ENCODE data around the gene CYP3A5. TPM values are rescaled to one million over a fixed set of nuclear protein-coding genes. Genes with fewer than 3 reads are reported as not detected.

Gene CYP3A5
- total and polyA plus RNA-seq, 2 of the 13 experiments (the other 11 are each of a cell fraction or from before 2014, with no cell fraction given) = 5.7 to 9.3 TPM

- TF ChIP-seq ZNF512B (CRISPR knock-in tag; IDR thresholded peaks at IDR 0.05; ENCODE audit: borderline replicate concordance) = no peak
- TF ChIP-seq REST (IDR thresholded peaks at IDR 0.05; ENCODE audit: borderline replicate concordance in 1 of 2, low read depth in 1 of 2, low read length in 2 of 2) = no peak
- TF ChIP-seq PATZ1 (CRISPR knock-in tag; IDR thresholded peaks at IDR 0.05) = peak; percentile 60
- no peak for TF ChIP-seq NONO (IDR thresholded peaks at IDR 0.05)
- TF ChIP-seq NONO (CRISPR knock-in tag; conservative IDR thresholded peaks at IDR 0.05) = peak; percentile 65; the same call in 1 of the 2 replicates
- TF ChIP-seq RBM39 (IDR thresholded peaks at IDR 0.05; ENCODE audit: low read depth, low read length, poor library complexity, severe bottlenecking) = no peak
- peak; percentile 87 for TF ChIP-seq ZNF746 (CRISPR knock-in tag; IDR thresholded peaks at IDR 0.05)
- TF ChIP-seq ZFP36L1 (CRISPR knock-in tag; IDR thresholded peaks at IDR 0.05) = no peak
- no peak for TF ChIP-seq ARHGAP35 (CRISPR knock-in tag; IDR thresholded peaks at IDR 0.05; ENCODE audit: borderline replicate concordance)
- 0 out of 2 replicates have a peak, but pooled peaks have one; percentile 37 for TF ChIP-seq CERS6 (CRISPR knock-in tag; IDR thresholded peaks at IDR 0.05)
- TF ChIP-seq PREB (CRISPR knock-in tag; IDR thresholded peaks at IDR 0.05) = no peak
- TF ChIP-seq TAF15 (IDR thresholded peaks at IDR 0.05; ENCODE audit: low read depth, low read length, poor library complexity, severe bottlenecking) = no peak
- TF ChIP-seq SNRNP70 (IDR thresholded peaks at IDR 0.05; ENCODE audit: low read depth, low read length) = no peak
- no peak for TF ChIP-seq MBD4 (IDR thresholded peaks at IDR 0.05; ENCODE audit: borderline replicate concordance, low read length)
- TF ChIP-seq ZNF136 (CRISPR knock-in tag; IDR thresholded peaks at IDR 0.05; ENCODE audit: low read depth) = 0 out of 2 replicates have a peak, but pooled peaks have one; percentile 73
- no peak for TF ChIP-seq CEBPB (IDR thresholded peaks at IDR 0.05; ENCODE audit: borderline replicate concordance, low read depth, low read length)
- TF ChIP-seq NR1H2 (CRISPR knock-in tag; IDR thresholded peaks at IDR 0.05; ENCODE audit: borderline replicate concordance, low read depth) = no peak
- TF ChIP-seq THAP7 (CRISPR knock-in tag; IDR thresholded peaks at IDR 0.05) = no peak
Measured at GRCh38 chr7:99677648-99678045, 2.1 kb downstream of the CYP3A5 start (continued).

All from HepG2 (cell line).